ENCODE measurements around the gene DMBX1. TPM values are rescaled to one million over a fixed set of nuclear protein-coding genes. Genes with fewer than 3 reads are reported as not detected.

DMBX1 gene
- total and polyA plus RNA-seq, 5 donors = not detected

DNA sequence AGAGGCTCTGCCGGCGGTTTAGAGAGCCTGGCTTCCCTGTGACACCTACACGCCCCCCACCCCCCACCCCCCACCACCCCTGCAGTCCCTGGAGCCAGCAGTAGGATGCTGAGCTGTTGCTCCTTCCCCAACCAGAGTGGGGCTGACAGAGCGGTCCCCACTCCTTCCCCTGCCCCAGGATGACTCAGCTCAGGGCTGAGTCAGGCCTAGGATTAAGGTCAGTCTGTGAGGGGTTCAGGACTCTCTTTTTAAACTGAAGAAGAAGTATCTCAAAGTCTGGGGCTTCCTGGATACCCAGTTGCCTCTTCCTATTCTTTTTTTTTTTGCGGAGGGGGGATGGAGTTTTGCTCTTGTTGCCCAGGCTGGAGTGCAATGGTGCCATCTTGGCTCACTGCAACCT, 19.1 kb downstream of the DMBX1 start:
- DNase-seq = no peak
- no peak for ATAC-seq
- Histone ChIP-seq H3K4me3 (ENCODE audit: low read length) (no peak overlapping the region), H3K27me3 (ENCODE audit: control insufficient read depth, insufficient read depth) (no peaks in the 10 kb centered on the region), H3K4me1 (ENCODE audit: control insufficient read depth, insufficient read depth, low read length) (no peaks in the 10 kb centered on the region), H3K27ac (ENCODE audit: low read length) (no peak overlapping the region), H3K9me3 (ENCODE audit: control insufficient read depth, low read length) (no peaks in the 10 kb centered on the region)
- intact Hi-C loops (cut with DNase I) = no loop called here
- 73% methylated on average over 5 of the region's 5 CpGs for WGBS

- intact Hi-C loops (cut with DNase I) = no loop called here
- no peak for DNase-seq
Measured at GRCh38 chr1:46510341-46510997, 20.8 kb downstream of the DMBX1 start.

GRCh38 chr1:46510998-46511365, 21.3 kb downstream of the DMBX1 start:
- no peak overlapping the region for H3K4me3 ChIP-seq (ENCODE audit: low read length)
- no peak for DNase-seq
- no peak for ATAC-seq
- intact Hi-C loops (cut with DNase I) = no loop called here
- 74% methylated on average over 8 of the region's 8 CpGs for WGBS
- no peaks in the 10 kb centered on the region for H3K4me1 ChIP-seq (ENCODE audit: control insufficient read depth, insufficient read depth, low read length)
- no peaks in the 10 kb centered on the region for H3K27me3 ChIP-seq (ENCODE audit: control insufficient read depth, insufficient read depth)
- H3K9me3 ChIP-seq (ENCODE audit: control insufficient read depth, low read length) = no peaks in the 10 kb centered on the region
- no peak overlapping the region for H3K27ac ChIP-seq (ENCODE audit: low read length)

More at GRCh38 chr1:46510341-46510997, 20.8 kb downstream of the DMBX1 start:
- WGBS = 92% methylated on average over 19 of the region's 19 CpGs
- no peak overlapping the region for H3K4me3 ChIP-seq (ENCODE audit: low read length)
- no peaks in the 10 kb centered on the region for H3K27me3 ChIP-seq (ENCODE audit: control insufficient read depth, insufficient read depth)
- no peaks in the 10 kb centered on the region for H3K9me3 ChIP-seq (ENCODE audit: control insufficient read depth, low read length)
- no peak for ATAC-seq
- H3K27ac ChIP-seq (ENCODE audit: low read length) = no peak overlapping the region
- no peaks in the 10 kb centered on the region for H3K4me1 ChIP-seq (ENCODE audit: control insufficient read depth, insufficient read depth, low read length)

DNA sequence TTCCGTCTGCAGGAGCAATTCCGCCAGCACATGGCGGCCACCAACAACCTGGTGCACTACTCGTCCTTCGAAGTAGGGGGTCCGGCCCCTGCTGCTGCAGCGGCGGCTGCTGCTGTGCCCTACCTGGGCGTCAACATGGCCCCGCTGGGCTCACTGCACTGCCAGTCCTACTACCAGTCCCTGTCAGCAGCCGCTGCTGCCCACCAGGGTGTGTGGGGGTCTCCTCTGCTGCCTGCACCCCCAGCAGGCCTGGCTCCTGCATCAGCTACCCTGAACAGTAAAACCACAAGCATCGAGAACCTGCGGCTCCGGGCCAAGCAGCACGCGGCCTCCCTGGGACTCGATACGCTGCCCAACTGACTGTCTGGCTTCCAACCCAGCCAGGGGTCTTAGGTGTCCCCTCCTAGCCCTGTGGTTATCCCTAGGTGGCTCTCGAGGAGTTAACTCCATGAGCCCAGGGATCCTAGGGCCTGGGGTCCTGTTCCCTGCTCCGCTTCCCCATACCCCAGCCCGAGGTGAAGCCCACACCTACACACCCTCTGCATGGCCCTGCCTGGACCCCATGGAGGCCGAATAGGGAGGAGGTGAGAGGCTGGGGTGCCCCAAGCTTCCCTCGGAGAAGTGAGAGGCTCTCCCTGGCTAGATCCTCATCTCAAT, 22.6 kb downstream of the DMBX1 start:
- DNase-seq (no peak), ATAC-seq (no peak)
- Histone ChIP-seq H3K27ac (ENCODE audit: low read length) (no peak overlapping the region), H3K27me3 (ENCODE audit: control insufficient read depth, insufficient read depth) (no peaks in the 10 kb centered on the region), H3K4me1 (ENCODE audit: control insufficient read depth, insufficient read depth, low read length) (no peaks in the 10 kb centered on the region), H3K4me3 (ENCODE audit: low read length) (no peak overlapping the region), H3K9me3 (ENCODE audit: control insufficient read depth, low read length) (no peaks in the 10 kb centered on the region)
- 79% methylated on average over 23 of the region's 23 CpGs for WGBS
- intact Hi-C loops (cut with DNase I) = no loop called here

- Histone ChIP-seq H3K9me3 (ENCODE audit: control insufficient read depth, low read length) (no peaks in the 10 kb centered on the region), H3K4me3 (ENCODE audit: low read length) (no peak overlapping the region), H3K4me1 (ENCODE audit: control insufficient read depth, insufficient read depth, low read length) (no peaks in the 10 kb centered on the region), H3K27me3 (ENCODE audit: control insufficient read depth, insufficient read depth) (no peaks in the 10 kb centered on the region), H3K27ac (ENCODE audit: low read length) (no peak overlapping the region)
- intact Hi-C loops (cut with DNase I) = no loop called here
- no peak for ATAC-seq
- no peak for DNase-seq
- WGBS = 46% methylated on average over 6 of the region's 6 CpGs
Measured at GRCh38 chr1:46512792-46513190, 23.2 kb downstream of the DMBX1 start.

DNA sequence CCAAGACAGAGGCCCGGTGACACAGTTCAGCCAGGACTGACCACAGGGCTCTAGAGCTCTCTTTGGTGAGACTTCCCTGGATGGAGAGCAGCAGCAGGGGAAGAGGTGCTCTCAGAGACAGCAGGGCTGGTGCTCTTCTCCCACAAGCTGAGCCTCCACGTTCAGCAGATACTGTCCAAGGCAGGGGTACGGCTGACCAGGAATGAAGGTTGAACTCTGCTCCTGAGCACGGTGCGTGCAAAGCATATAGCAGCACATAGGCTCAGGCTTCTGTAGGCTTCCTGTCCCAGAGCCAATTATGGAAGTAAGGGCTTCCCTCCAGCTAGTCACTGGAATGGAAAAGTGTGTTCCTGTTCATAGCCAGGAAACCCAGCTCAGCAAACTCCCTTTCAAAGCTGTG, 23.9 kb downstream of the DMBX1 start:
- Histone ChIP-seq H3K9me3 (ENCODE audit: control insufficient read depth, low read length) (no peaks in the 10 kb centered on the region), H3K4me1 (ENCODE audit: control insufficient read depth, insufficient read depth, low read length) (no peaks in the 10 kb centered on the region), H3K4me3 (ENCODE audit: low read length) (no peak overlapping the region), H3K27me3 (ENCODE audit: control insufficient read depth, insufficient read depth) (no peaks in the 10 kb centered on the region), H3K27ac (ENCODE audit: low read length) (no peak overlapping the region)
- no peak for DNase-seq
- ATAC-seq = no peak
- intact Hi-C loops (cut with DNase I) = no loop called here
- 69% methylated on average over 5 of the region's 5 CpGs for WGBS

DNA sequence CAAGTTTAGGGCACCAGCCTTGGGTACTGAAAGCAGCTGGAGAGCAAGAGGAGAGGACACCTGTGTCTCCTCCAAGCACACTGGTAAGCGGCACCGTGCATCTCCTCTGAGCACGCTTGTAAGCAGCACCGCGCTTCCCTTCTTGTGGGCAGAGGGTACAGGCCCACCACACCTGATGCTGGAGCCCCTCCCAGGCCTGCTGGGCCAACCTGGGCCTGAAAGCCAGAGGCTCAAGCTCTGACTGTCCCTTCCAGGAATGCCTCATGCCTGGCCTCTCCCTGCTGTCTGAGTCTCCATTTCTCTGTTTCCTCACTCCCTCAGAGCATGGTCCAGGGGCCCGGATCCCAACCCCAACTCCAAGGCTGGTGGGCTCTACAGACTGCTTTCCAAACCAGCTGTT, 25.9 kb downstream of the DMBX1 start:
- no peak for ATAC-seq
- Histone ChIP-seq H3K27ac (ENCODE audit: low read length) (no peak overlapping the region), H3K4me1 (ENCODE audit: control insufficient read depth, insufficient read depth, low read length) (no peaks in the 10 kb centered on the region), H3K9me3 (ENCODE audit: control insufficient read depth, low read length) (no peaks in the 10 kb centered on the region), H3K4me3 (ENCODE audit: low read length) (no peak overlapping the region), H3K27me3 (ENCODE audit: control insufficient read depth, insufficient read depth) (no peaks in the 10 kb centered on the region)
- 90% methylated on average over 6 of the region's 6 CpGs for WGBS
- DNase-seq = no peak
- intact Hi-C loops (cut with DNase I) = no loop called here

DNA sequence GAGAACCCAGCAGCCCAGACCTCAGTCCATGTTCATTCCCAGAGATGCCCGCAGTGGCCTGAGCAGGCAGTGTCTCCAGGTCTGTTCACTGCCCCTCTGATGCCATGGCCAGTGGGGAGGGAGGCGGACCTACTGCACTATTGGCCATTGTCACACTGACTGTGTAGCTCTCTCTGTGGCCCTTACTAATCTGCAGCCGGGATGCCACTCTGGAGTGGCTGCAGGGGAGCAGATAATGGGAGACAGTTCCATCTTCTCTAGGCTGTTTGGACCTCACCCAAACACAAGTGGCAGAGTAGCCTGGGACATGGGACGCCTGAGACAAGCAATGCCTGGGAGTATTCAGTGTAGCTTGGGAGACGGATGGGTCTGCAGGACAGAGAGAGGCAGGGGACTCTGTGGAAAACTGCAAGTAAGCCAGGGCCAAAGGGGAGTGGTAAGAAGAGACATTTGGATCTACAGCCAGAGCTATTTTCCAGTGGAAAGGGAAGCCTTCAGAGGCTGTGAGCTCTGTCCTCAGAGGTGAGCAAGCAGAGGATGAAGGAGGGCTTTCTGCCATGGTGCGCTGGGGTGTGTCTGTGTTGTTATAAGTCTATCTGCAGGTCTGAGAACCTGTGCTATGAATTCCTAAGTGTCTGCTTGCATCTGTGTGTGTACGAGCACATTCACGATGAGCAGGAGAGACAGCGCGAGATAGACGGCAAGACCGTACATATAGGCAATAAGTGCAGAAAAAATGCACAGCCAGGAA, 26.7 kb downstream of the DMBX1 start:
- ATAC-seq = no peak
- intact Hi-C loops (cut with DNase I) = no loop called here
- no peak for DNase-seq
- Histone ChIP-seq H3K9me3 (ENCODE audit: control insufficient read depth, low read length) (no peaks in the 10 kb centered on the region), H3K4me1 (ENCODE audit: control insufficient read depth, insufficient read depth, low read length) (no peaks in the 10 kb centered on the region), H3K4me3 (ENCODE audit: low read length) (no peak overlapping the region), H3K27me3 (ENCODE audit: control insufficient read depth, insufficient read depth) (no peaks in the 10 kb centered on the region), H3K27ac (ENCODE audit: low read length) (no peak overlapping the region)
- 51% methylated on average over 12 of the region's 12 CpGs for WGBS

DNA sequence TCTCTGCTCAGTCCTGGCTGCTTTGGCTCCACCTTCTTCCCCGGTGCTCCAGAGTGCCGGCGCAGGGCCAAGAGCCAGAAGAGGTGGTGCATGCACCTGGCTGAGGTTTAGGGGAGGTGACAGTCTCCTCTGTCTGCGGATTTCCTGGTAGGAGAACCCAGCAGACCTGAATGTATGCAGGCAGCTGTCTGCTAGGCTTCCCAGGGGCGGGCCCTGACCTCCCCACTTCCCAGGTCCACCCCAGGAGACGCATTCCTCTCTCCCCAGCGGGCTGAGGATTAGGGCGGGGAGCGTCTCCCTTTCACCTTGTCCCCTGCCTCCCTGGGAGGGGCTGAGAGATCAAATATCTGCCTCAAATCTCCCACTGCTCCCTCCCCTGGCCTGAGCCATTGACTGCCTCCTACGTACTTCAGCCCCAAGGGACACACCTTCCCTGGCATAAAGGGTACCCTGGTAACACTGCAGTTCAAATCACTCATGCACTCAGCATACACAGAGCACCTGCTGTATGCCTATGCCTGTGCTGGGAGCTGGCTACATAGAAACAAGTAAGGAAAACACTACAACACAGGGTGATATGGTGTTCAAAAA, 27.5 kb downstream of the DMBX1 start:
- DNase-seq = no peak
- H3K4me3 ChIP-seq (ENCODE audit: low read length) = no peak overlapping the region
- no peaks in the 10 kb centered on the region for H3K4me1 ChIP-seq (ENCODE audit: control insufficient read depth, insufficient read depth, low read length)
- no peaks in the 10 kb centered on the region for H3K27me3 ChIP-seq (ENCODE audit: control insufficient read depth, insufficient read depth)
- no peak for ATAC-seq
- no peaks in the 10 kb centered on the region for H3K9me3 ChIP-seq (ENCODE audit: control insufficient read depth, low read length)
- 21% methylated on average over 10 of the region's 10 CpGs for WGBS
- intact Hi-C loops (cut with DNase I) = no loop called here
- no peak overlapping the region for H3K27ac ChIP-seq (ENCODE audit: low read length)

DNA sequence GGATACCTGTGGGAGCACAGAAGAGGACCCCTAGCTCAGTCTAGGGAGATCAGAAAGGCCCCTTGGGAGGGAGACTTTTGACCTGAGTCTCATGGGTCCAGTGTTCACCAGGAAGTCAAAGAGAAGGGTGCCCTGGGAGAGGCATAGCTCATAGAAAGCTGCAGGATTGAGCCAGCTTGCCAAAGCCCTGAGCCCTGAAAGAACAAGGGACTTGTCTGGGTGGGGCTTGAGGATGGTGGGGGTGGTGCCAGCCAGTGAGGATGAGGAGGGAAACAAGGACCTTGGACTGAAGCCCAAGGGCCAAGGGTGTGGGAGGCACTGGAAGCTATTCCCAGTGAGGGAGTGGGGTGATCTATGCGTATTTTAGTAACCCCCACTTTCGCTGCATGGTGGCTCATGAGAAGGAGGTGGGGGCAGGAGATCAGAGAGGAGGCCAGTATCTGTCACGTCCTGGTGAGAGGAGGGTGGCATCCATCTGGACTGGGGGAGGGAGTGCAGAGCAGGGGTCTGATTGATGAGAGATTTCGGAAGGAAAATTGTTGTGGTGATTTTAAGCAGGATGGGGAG, 28.4 kb downstream of the DMBX1 start:
- H3K27me3 ChIP-seq (ENCODE audit: control insufficient read depth, insufficient read depth) = no peaks in the 10 kb centered on the region
- H3K4me3 ChIP-seq (ENCODE audit: low read length) = no peak overlapping the region
- H3K9me3 ChIP-seq (ENCODE audit: control insufficient read depth, low read length) = no peaks in the 10 kb centered on the region
- ATAC-seq = no peak
- peaks cover 5% of the 10 kb centered on the region for H3K4me1 ChIP-seq (ENCODE audit: control insufficient read depth, insufficient read depth, low read length)
- intact Hi-C loops (cut with DNase I) = no loop called here
- WGBS = 56% methylated on average over 4 of the region's 4 CpGs
- H3K27ac ChIP-seq (ENCODE audit: low read length) = no peak overlapping the region
- DNase-seq = no peak

- DNase-seq (no peak), ATAC-seq (no peak)
- intact Hi-C loops (cut with DNase I) = no loop called here
- Histone ChIP-seq H3K9me3 (ENCODE audit: control insufficient read depth, low read length) (no peaks in the 10 kb centered on the region), H3K27ac (ENCODE audit: low read length) (no peak overlapping the region), H3K27me3 (ENCODE audit: control insufficient read depth, insufficient read depth) (no peaks in the 10 kb centered on the region), H3K4me3 (ENCODE audit: low read length) (no peak overlapping the region), H3K4me1 (ENCODE audit: control insufficient read depth, insufficient read depth, low read length) (peaks cover 5% of the 10 kb centered on the region)
- WGBS = 70% methylated on average over 4 of the region's 4 CpGs
Measured at GRCh38 chr1:46519209-46519608, 29.6 kb downstream of the DMBX1 start.

Data from right cardiac atrium (tissue), 5 donors.